Lower leg skin (tissue), 4 donors: ENCODE results near the gene DNAH10. TPM values are rescaled to one million over a fixed set of nuclear protein-coding genes. Genes with fewer than 3 reads are reported as not detected.

Experiments
- DNase-seq, 2 donors: peaks; one replicate each; pipeline ENCODE4 v3.0.0-alpha.2; 2019; ENCODE audit warnings: low spot score in 2 of 2
- H3K4me3 ChIP-seq: fragments of 200-600 bp; sonication (generic); 2 replicates; pipeline ENCODE4 v1.5.1; 2017; ENCODE audit warnings: mild to moderate bottlenecking, low read depth; ENCODE audit not compliant: poor library complexity, severe bottlenecking
- CTCF ChIP-seq, 3 donors: fragments of 450-650 bp; IDR thresholded peaks; one replicate each; pipeline ENCODE4 v1.5.1; 2016; ENCODE audit warnings: antibody characterized with exemption in 3 of 3, mild to moderate bottlenecking in 3 of 3, moderate library complexity in 2 of 3
- POLR2A ChIP-seq, 2 donors: fragments of 450-650 bp; IDR thresholded peaks; one replicate each; pipeline ENCODE4 v1.6.1; 2016 to 2017; ENCODE audit warnings: antibody characterized with exemption in 2 of 2, mild to moderate bottlenecking in 1 of 2, moderate library complexity in 1 of 2
- WGBS, 2 donors: methylation state at CpG; one replicate each; pipeline ENCODE4 v1.1.5; 2018; 5-methylcytosine and 5-hydroxymethylcytosine counted together
- intact Hi-C: fragments of 100-400 bp; cut with DNase I; formaldehyde crosslinking; loops from one replicate; pipeline ENCODE4 v1.15.0; 2023; ENCODE audit warnings: low total_unique reads
- total RNA-seq, 4 donors: library from RNA; depleted of rRNA; stranded (reverse); fragments of >200 nt; gene quantifications; one replicate each; pipeline ENCODE4 v1.1.0, GENCODE V29; 2016

The DNAH10 gene
- total RNA-seq, 4 donors from 2014 or later, result 0.02 to 0.27 (median 0.06) TPM; not detected in 1

DNA sequence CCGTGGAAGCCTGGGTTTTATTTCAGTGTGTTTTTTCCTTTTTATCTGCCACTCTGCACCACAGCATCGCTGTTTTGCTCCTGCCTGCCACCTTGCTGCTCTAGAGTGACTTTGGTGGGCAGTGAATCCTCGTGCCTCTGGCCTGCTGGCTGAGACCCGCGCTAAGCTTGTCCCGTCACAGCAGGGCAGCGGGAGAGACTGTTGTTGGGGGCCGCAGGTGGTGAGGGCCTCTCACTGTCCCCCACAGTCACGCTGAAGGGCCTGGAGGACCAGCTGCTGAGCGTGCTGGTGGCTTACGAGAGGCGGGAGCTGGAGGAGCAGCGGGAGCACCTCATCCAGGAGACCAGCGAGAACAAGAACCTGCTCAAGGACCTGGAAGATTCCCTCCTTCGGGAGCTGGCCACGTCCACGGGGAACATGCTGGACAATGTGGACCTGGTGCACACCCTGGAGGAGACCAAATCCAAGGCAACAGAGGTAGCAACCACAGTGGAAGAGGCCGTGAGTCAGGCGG, 155.3 kb downstream of the DNAH10 start:
- no peak overlapping the region for H3K4me3 ChIP-seq
- TF ChIP-seq POLR2A (IDR thresholded peaks at IDR 0.05), result no peak
- no peak for TF ChIP-seq CTCF (IDR thresholded peaks at IDR 0.05)
- DNase-seq, result no peak
- intact Hi-C loops, result no loop called here
- WGBS, 2 donors, result 92 to 94% methylated on average over 19 of the region's 19 CpGs

DNA sequence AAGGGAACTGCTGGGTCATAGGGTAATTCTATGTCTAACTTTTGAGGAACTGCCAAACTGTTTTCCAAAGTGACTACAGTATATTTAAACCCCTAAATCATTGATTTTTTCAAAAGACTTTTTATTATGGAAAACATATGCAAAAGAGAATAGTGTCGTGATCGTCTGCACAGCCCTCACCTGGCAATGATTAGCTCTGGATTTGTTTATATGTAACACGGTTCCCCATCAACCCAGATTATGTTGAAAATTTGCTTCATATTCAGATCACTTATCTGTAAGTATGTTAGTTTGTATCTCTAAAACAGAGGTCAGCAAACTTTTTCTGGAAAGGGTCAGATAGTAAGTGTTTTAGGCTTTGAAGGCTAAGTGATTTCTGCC, 157.9 kb downstream of the DNAH10 start:
- WGBS, 2 donors, result 52 to 61% methylated on average over 3 of the region's 3 CpGs
- TF ChIP-seq POLR2A (IDR thresholded peaks at IDR 0.05) (no peak), CTCF (IDR thresholded peaks at IDR 0.05) (no peak)
- intact Hi-C loops, result no loop called here
- DNase-seq, result no peak
- H3K4me3 ChIP-seq, result no peak overlapping the region

- intact Hi-C loops, result no loop called here
- 90% methylated on average over 2 of the region's 2 CpGs for WGBS, 2 donors
- no peak for TF ChIP-seq CTCF (IDR thresholded peaks at IDR 0.05)
- no peak for TF ChIP-seq POLR2A (IDR thresholded peaks at IDR 0.05)
- H3K4me3 ChIP-seq, result no peak overlapping the region
- DNase-seq, result no peak
Observed at GRCh38 chr12:123923038-123923437, 160.9 kb downstream of the DNAH10 start.

DNA sequence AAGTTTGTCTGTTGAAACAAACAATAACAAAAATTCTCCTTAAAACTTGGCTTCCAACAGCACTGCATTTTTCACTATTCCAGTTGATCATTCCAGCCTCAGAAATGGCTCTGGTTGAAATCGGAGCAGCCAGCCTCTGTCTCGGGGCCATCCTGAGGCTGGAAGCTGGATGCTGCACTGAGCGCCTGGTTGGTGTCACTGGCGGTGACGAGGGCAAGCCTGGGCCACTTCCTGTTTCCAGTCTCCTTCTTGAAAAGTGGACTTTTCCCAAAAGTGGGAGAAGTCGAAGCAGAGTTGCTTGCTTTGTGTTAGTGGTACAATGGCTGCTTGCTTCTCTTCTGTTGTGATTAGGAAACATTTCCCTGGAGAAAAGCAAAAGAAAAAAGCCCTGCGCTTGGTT, 161.8 kb downstream of the DNAH10 start:
- intact Hi-C loops, result no loop called here
- no peak for DNase-seq
- TF ChIP-seq POLR2A (IDR thresholded peaks at IDR 0.05) (no peak), CTCF (IDR thresholded peaks at IDR 0.05) (no peak)
- no peak overlapping the region for H3K4me3 ChIP-seq
- WGBS, 2 donors, result 71 to 79% methylated on average over 7 of the region's 7 CpGs

DNA sequence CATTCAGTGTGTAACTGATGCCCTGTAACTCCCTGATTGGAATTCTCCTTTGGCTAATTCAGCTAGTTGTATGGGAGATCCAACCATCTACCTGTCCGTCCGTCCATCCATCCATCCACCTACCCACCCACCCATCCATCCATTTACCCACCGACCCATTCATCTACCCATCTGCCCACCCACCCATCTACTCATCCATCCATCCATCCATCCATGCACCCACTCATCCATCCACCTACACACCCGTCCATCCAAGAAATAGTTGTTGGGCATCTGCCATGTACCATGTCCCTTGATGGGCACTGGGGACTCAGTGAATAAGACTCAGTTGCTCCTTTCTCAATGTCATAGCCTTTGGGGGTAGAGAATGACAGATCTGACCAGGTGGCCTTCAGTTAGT, 162.4 kb downstream of the DNAH10 start:
- H3K4me3 ChIP-seq, result no peak overlapping the region
- DNase-seq, result no peak
- WGBS, 2 donors, result 94% methylated on average over 4 of the region's 4 CpGs
- TF ChIP-seq CTCF (IDR thresholded peaks at IDR 0.05) (no peak), POLR2A (IDR thresholded peaks at IDR 0.05) (no peak)
- intact Hi-C loops, result no loop called here

GRCh38 chr12:123928274-123928865, 166.3 kb downstream of the DNAH10 start:
- no peak overlapping the region for H3K4me3 ChIP-seq
- WGBS, 2 donors, result 83% methylated on average over 13 to 14 of the region's 15 CpGs
- DNase-seq, result no peak
- TF ChIP-seq CTCF (IDR thresholded peaks at IDR 0.05) (no peak), POLR2A (IDR thresholded peaks at IDR 0.05) (no peak)
- intact Hi-C loops, result no loop called here
